MG63 (cell line): Measurements from ENCODE around the gene DOLPP1. TPM values are rescaled to one million over a fixed set of nuclear protein-coding genes. Genes with fewer than 3 reads are reported as not detected.
"Not testable (repeated sequence)": the region's sequence is repeated elsewhere in the genome, so short reads cannot be mapped to it uniquely, and the experiment has no call there.

Source experiments
- DNase-seq: peaks from one replicate; pipeline ENCODE4 v3.0.0-alpha.2; 2020
- H3K27me3 ChIP-seq: fragments of 250-450 bp; sonication (Bioruptor Pico); 2 replicates; pipeline ENCODE4 v1.5.1; 2020; ENCODE audit warnings: mild to moderate bottlenecking, moderate library complexity
- H3K36me3 ChIP-seq: fragments of 250-450 bp; sonication (Bioruptor Pico); 2 replicates; pipeline ENCODE4 v1.5.1; 2020; ENCODE audit warnings: mild to moderate bottlenecking, moderate library complexity
- H3K4me3 ChIP-seq: fragments of 250-450 bp; sonication (Bioruptor Pico); 2 replicates; pipeline ENCODE4 v1.5.1; 2020; ENCODE audit warnings: mild to moderate bottlenecking, moderate library complexity
- H3K9me3 ChIP-seq: fragments of 250-450 bp; sonication (Bioruptor Pico); 2 replicates; pipeline ENCODE4 v1.5.1; 2020; ENCODE audit warnings: mild to moderate bottlenecking, moderate library complexity
- total RNA-seq: library from RNA; depleted of rRNA; stranded (reverse); fragments of >200 nt; shearing (Covaris generic); gene quantifications from 2 replicates; pipeline ENCODE4 v1.2.3, GENCODE V29; 2014; ENCODE audit warnings: low replicate concordance

Gene DOLPP1
- total RNA-seq, 1 experiment from 2014 or later = 24.9 TPM

DNA sequence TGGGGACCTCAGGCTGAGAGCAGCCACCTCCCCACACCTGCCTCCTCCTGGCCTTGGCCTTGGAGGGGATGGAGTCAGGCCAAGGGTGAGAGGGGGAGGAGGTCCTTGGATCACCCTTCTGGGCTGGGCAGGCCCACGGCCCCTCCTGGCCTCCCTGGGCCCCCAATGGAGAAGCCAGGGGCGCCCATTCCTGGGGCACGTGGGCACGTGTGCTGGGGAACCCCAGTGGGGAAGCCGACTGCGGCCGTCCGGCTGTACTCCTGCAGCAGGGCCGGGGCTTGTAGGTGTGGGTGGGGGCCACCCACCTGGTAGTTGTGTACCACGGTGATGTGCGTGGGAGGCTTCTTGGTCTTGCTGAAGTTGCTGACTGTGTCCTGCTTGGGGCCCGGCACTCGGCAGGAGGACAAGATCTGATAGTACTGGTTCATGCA is 21.2 kb downstream of the DOLPP1 start:
- H3K36me3 ChIP-seq = no peaks in the 10 kb centered on the region
- no peaks in the 10 kb centered on the region for H3K9me3 ChIP-seq
- no peaks in the 10 kb centered on the region for H3K27me3 ChIP-seq
- H3K4me3 ChIP-seq = no peak overlapping the region
- no peak for DNase-seq

GRCh38 chr9:129102791-129103594 is 22.1 kb downstream of the DOLPP1 start:
- DNase-seq = peak; percentile 39
- Histone ChIP-seq H3K9me3 (no peaks in the 10 kb centered on the region), H3K36me3 (no peaks in the 10 kb centered on the region; the same call in 1 of the 2 replicates)

GRCh38 chr9:129103595-129103965 is 22.7 kb downstream of the DOLPP1 start:
- H3K27me3 ChIP-seq = no peaks in the 10 kb centered on the region
- no peaks in the 10 kb centered on the region for H3K9me3 ChIP-seq
- no peak for DNase-seq
- H3K4me3 ChIP-seq = no peak overlapping the region
- H3K36me3 ChIP-seq = no peaks in the 10 kb centered on the region; the same call in 1 of the 2 replicates

More at GRCh38 chr9:129102791-129103594, 22.1 kb downstream of the DOLPP1 start:
- H3K4me3 ChIP-seq = no peak overlapping the region
- no peaks in the 10 kb centered on the region for H3K27me3 ChIP-seq

GRCh38 chr9:129104051-129104450 is 23.1 kb downstream of the DOLPP1 start:
- no peaks in the 10 kb centered on the region for H3K27me3 ChIP-seq
- no peak overlapping the region for H3K4me3 ChIP-seq
- no peaks in the 10 kb centered on the region for H3K9me3 ChIP-seq
- H3K36me3 ChIP-seq = no peaks in the 10 kb centered on the region; the same call in 1 of the 2 replicates
- no peak for DNase-seq

DNA sequence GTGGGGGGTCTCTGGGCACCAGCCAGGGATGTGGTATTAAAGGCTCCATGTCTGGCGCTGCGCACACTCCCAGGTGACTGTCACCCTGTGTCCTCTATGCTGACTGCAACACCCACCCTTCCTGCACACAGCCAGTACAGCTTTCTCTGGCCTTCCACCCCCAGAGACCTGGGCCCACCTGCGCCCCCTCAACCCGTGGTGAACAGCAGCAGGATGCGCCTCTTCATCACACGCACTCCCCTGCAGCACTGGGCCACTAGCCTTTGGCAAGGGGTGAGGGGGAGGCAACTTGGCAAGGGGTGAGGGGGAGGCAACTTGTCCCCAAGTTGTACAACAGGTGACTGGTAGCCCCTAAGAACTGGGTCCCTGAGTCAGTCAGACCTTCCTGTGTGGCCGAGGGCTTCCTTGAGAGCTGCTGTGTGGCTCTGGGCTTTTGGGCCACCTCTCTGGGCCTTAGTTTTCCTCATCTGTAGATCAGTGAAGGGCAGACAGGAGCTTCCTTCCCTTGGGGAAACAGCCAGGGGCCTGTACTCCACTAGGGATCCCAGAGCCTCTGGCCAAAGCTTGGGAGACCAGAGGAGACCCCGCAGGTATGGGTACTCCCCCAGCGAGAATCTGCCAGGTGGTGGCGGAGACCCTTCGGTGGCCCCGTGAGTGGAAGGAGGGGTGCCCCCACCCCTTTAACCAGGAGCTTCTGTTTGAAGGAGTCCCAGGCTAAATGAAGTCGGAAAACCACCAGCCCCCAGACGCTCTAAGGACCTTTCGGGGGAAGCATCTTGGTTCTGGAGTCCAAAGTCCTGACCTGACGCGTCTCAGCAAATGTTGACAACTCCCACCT is 25.2 kb downstream of the DOLPP1 start:
- Histone ChIP-seq H3K27me3 (no peaks in the 10 kb centered on the region), H3K4me3 (no peak overlapping the region), H3K9me3 (no peaks in the 10 kb centered on the region), H3K36me3 (no peaks in the 10 kb centered on the region; the same call in 1 of the 2 replicates)
- no peak for DNase-seq

- no peak for DNase-seq
- no peaks in the 10 kb centered on the region for H3K27me3 ChIP-seq
- H3K4me3 ChIP-seq = no peak overlapping the region
- no peaks in the 10 kb centered on the region; the same call in 1 of the 2 replicates for H3K36me3 ChIP-seq
- H3K9me3 ChIP-seq = no peaks in the 10 kb centered on the region
Measured at GRCh38 chr9:129107651-129108050, 26.7 kb downstream of the DOLPP1 start.

DNA sequence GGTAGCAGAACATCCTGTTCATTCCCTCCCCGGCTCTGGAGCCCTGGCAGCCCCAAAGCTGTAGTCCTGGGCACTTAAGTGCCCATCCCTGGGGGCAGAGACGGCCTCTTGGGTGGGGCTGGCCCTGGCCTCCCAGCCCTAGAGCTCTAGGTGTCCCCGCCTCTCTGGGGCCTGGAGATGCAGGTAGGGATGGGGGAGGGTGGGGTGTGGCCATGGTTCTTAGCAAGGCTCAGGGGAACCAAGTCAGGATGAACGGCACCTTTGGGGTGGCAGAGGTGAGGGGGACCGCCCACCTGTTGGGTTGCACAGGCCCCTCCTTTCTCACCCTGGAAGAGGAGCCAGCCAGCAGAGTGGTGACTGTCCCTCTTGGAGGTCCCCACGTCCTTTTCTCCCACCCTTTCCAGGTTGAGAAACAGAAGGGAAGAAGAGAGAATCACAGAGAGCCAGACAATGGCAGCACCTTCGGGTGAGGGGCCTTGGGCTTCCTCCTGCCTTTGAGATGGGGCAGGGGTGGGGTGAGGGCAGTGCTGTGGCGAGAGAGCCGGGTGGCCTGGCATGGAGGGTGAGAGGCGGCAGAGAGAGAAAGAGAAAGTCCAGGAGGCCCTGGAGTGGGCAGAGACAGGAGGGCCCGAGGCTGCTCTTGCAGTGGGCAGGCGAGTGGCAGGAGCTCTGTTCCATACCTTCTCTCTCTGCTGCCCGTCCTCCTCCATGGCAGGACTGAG is 27.3 kb downstream of the DOLPP1 start:
- Histone ChIP-seq H3K27me3 (no peaks in the 10 kb centered on the region), H3K36me3 (no peaks in the 10 kb centered on the region; the same call in 1 of the 2 replicates), H3K9me3 (no peaks in the 10 kb centered on the region), H3K4me3 (no peak overlapping the region)
- DNase-seq = no peak

GRCh38 chr9:129108805-129109536 is 28.1 kb downstream of the DOLPP1 start:
- H3K36me3 ChIP-seq = no peaks in the 10 kb centered on the region; the same call in 1 of the 2 replicates
- no peaks in the 10 kb centered on the region for H3K9me3 ChIP-seq
- H3K27me3 ChIP-seq = no peaks in the 10 kb centered on the region
- DNase-seq = no peak
- H3K4me3 ChIP-seq = no peak overlapping the region

DNA sequence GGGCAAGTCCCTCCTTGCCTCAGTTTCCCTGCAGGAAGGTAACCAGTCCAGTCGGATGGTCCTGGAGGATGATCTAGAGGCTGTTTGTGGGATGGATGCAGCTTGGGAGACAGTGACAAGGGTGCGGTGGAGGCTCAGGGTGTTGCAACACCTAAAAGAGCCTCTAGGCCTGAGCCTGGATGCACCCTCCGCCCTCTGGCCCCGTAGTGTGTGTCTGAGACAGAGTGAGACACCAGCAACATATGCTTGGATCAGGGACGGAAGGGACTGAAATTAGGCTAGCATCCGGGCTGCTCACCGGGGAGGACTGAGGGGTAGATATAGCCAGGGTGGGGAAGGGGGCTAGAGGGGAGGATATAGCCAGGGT is 28.6 kb downstream of the DOLPP1 start:
- H3K36me3 ChIP-seq = no peaks in the 10 kb centered on the region; the same call in 1 of the 2 replicates
- H3K27me3 ChIP-seq = no peaks in the 10 kb centered on the region
- no peaks in the 10 kb centered on the region for H3K9me3 ChIP-seq
- no peak for DNase-seq
- no peak overlapping the region for H3K4me3 ChIP-seq

- peak overlapping the region; percentile 86 for H3K4me3 ChIP-seq
- DNase-seq = no peak
- no peaks in the 10 kb centered on the region; the same call in 1 of the 2 replicates for H3K36me3 ChIP-seq
- H3K27me3 ChIP-seq = no peaks in the 10 kb centered on the region
- no peaks in the 10 kb centered on the region for H3K9me3 ChIP-seq
Measured at GRCh38 chr9:129109952-129110739, 29.2 kb downstream of the DOLPP1 start.

GRCh38 chr9:129110740-129111527 is 30.0 kb downstream of the DOLPP1 start, which contains the start of the genes CRAT and PTPA:
CRAT (minus strand) TSS chr9:129110793; CDS start chr9:129110509, 284 bp downstream.
PTPA (plus strand) TSS chr9:129111415; CDS start chr9:129111601, 186 bp downstream.
- Histone ChIP-seq H3K27me3 (no peaks in the 10 kb centered on the region), H3K36me3 (no peaks in the 10 kb centered on the region; the same call in 1 of the 2 replicates), H3K9me3 (no peaks in the 10 kb centered on the region), H3K4me3 (peak within 1 kb of the TSS; percentile 86)
- peak; percentile 96 for DNase-seq

DNA sequence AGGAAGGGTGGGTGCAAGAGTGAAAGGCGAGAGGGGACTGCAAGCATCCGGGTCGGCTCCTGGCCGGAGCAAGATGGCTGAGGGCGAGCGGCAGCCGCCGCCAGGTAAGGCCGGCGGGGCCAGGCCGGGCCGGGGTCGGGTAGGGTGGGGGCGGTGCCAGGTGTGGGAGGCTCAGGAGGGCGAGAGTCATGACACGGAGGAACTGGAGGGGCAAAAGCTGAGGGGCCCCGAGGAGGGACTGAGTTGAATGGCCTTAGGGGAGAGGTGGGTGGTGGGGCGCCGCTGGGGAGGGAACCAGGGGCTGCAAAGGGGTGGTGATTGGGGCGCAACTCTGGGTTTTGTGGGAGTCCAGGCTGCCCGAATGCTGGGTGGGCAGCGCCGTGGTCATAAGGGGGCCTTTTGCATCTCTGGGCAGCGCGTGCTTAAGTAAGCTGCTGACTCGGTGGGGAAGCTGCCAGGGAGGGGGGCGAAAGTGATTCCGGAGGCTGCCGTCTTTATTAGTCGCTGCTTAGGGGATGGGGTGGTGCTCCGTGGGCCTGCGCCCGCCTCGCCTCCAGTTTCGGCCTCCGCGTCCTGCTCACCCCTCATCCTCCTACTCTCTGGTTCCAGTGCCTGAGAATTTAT is 30.7 kb downstream of the DOLPP1 start:
- peak; percentile 68 for DNase-seq
- H3K36me3 ChIP-seq = no peaks in the 10 kb centered on the region; the same call in 1 of the 2 replicates
- peak overlapping the region; percentile 86 for H3K4me3 ChIP-seq
- no peaks in the 10 kb centered on the region for H3K27me3 ChIP-seq
- no peaks in the 10 kb centered on the region for H3K9me3 ChIP-seq

DNA sequence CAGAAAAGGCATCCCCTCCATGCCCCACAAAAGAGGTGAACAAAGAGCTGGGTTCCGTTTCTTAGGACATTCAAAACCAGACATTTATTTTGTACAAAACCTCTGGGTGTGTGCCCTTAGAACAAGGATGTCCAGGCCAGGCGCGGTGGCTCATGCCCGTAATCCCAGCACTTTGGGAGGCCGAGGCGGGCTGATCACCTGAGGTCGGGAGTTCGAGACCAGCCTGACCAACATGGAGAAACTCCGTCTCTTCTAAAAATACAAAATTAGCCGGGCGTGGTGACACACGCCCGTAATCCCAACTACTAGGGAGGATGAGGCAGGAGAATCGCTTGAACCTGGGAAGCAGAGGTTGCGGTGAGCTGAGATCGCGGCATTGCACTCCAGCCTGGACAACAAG is 31.6 kb downstream of the DOLPP1 start:
- H3K4me3 ChIP-seq = peak overlapping the region; percentile 86
- not testable (repeated sequence) for H3K9me3 ChIP-seq, H3K27me3 ChIP-seq, H3K36me3 ChIP-seq, DNase-seq

- no peaks in the 10 kb centered on the region for H3K36me3 ChIP-seq
- H3K9me3 ChIP-seq = no peaks in the 10 kb centered on the region
- no peaks in the 10 kb centered on the region for H3K27me3 ChIP-seq
- no peak for DNase-seq
- no peak overlapping the region for H3K4me3 ChIP-seq
Measured at GRCh38 chr9:129113645-129114304, 32.9 kb downstream of the DOLPP1 start.
